Activated CD8-positive, alpha-beta memory T cell treated with anti-CD3 and anti-CD28 coated beads for 36 hours (primary cell): ENCODE results near the gene KIF3B. TPM values are rescaled to one million over a fixed set of nuclear protein-coding genes. Genes with fewer than 3 reads are reported as not detected.
"Not testable (repeated sequence)": the region's sequence is repeated elsewhere in the genome, so short reads cannot be mapped to it uniquely, and the experiment has no call there.

Experiments
- CTCF ChIA-PET: fragments of 350-600 bp; sonication (Branson Sonifier 250); formaldehyde crosslinking; loops from one replicate; lab custom pipeline; 2021; ENCODE audit warnings: antibody characterized with exemption; lab: Charles Lee
- POLR2A ChIA-PET: fragments of 350-600 bp; sonication (Branson Sonifier 250); formaldehyde crosslinking; loops from one replicate; lab custom pipeline; 2021; ENCODE audit warnings: antibody characterized with exemption; lab: Charles Lee
- total RNA-seq, 2 experiments: library from RNA; stranded (reverse); gene quantifications; one replicate each; pipeline ENCODE4 v1.2.3, GENCODE V29; 2021

The KIF3B gene
- total RNA-seq, 2 experiments from 2014 or later = 46.0 to 46.4 TPM

GRCh38 chr20:32315891-32316290, 38.4 kb downstream of the KIF3B start:
- ChIA-PET CTCF (interaction anchor here (1.3 kb wide), 1 partner anchor 18 kb away, joined by 3 read pairs; no protein-coding TSS in a partner anchor), POLR2A (interaction anchor here (0.8 kb wide), 1 partner anchor 136 kb away, joined by 6 read pairs; no protein-coding TSS in a partner anchor)

DNA sequence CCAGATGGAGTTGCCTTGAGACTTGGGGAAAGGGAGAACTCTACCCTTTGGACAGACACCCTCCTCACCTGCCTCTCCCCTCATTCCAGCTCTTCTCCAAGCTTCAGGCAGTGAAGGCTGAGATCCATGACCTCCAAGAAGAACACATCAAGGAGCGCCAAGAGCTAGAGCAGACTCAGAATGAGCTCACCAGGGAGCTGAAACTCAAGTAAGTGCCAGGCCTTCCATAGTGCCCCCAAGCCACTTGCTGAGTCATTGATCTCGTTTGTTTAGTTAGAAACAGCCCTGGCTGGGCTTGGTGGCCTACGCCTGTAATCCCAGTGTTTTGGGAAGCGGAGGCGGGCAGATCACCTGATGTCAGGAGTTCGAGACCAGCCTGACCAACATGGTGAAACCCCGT, 39.2 kb downstream of the KIF3B start:
- ChIA-PET CTCF (no interaction called here), POLR2A (interaction anchor here (0.6 kb wide), 1 partner anchor 26 kb away, joined by 4 read pairs; no protein-coding TSS in a partner anchor)

GRCh38 chr20:32319100-32319499, 41.6 kb downstream of the KIF3B start:
- ChIA-PET POLR2A (no interaction called here), CTCF (no interaction called here)

GRCh38 chr20:32320305-32320704, 42.9 kb downstream of the KIF3B start:
- CTCF ChIA-PET = interaction anchor here (0.6 kb wide), 1 partner anchor 45 kb away, joined by 3 read pairs; no protein-coding TSS in a partner anchor
- POLR2A ChIA-PET = no interaction called here

- ChIA-PET CTCF (interaction anchor here (0.6 to 1.1 kb wide), 2 partner anchors 12 to 290 kb away, joined by 3 read pairs; no protein-coding TSS in a partner anchor), POLR2A (interaction anchor here (1.0 kb wide), 1 partner anchor 13 kb away, joined by 5 read pairs; no protein-coding TSS in a partner anchor)
Observed at GRCh38 chr20:32321390-32321789, 43.9 kb downstream of the KIF3B start.

DNA sequence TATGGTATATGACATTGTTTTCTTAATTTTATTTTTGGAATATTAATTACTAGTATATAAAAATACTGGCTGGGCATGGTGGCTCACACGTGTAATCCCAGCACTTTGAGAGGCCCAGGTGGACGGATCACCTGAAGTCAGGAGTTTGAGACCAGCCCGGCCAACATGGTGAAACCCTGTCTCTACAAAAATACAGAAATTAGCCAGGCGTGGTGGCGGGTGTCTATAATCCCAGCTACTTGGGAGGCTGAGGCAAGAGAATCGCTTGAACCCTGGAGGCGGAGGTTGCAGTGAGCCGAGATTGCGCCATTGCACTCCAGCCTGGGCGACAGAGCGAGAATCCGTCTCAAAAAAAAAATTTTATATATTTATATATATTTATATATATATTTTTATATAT, 44.8 kb downstream of the KIF3B start:
- POLR2A ChIA-PET, CTCF ChIA-PET: not testable (repeated sequence)

DNA sequence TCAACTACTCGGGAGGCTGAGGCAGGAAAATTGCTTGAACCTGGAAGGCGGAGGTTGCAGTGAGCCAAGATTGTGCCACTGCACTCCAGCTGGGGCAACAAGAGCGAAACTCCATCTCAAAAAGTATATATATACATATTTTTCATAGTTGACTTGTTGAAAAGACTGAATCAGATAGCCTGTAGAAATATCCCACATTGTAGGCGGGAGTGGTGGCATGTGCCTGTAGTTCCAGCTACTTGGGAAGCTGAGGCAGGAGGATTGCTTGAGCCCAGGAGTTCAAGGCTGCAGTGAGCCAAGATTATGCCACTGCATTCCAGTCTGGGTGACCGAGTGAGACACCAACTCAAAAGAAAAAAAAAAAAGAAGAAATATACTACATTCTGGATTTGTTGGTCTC, 46.3 kb downstream of the KIF3B start:
- CTCF ChIA-PET = not testable (repeated sequence)

DNA sequence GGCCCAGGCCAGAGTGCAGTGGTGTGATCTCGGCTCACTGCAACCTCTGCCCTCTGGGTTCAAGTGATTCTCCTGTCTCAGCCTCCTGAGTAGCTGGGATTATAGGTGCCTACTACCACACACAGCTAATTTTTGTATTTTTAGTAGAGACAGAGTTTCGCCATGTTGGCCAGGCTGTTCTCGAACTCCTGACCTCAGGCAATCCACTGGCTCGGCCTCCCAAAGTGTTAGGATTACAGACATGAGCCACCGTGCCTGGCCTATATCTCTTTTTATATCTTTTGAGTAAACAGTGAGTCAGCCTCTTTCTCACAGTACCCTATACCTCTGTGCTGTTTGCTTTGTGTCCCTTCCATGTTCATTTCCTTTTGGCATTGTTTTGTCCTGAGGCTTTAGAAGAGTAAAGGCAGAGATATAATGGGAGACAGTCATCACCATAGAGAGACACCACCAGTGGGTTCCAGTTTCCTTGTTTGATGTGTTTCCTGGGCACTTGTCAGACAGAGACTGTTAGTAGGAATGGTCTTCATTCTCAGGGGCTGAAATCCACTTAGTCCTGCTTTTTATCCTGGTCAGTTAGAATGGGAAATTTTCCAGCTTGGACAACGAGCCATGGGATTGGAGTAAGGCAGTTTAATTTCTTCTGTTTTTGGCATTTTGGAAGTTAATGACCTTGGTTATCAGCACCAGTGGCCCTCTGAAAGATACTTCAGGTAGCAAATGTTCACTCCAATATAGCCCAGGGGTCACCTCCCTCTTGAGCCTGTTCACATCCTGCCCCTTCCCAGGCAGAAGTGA, 48.5 kb downstream of the KIF3B start:
- POLR2A ChIA-PET = no interaction called here
- CTCF ChIA-PET = no interaction called here

More for the DNA sequence above, 46.3 kb downstream of the KIF3B start:
- POLR2A ChIA-PET = interaction anchor here (0.6 to 0.7 kb wide), 2 partner anchors 91 to 222 kb away, joined by 3 read pairs; no protein-coding TSS in a partner anchor

GRCh38 chr20:32326504-32326845, 49.0 kb downstream of the KIF3B start:
- CTCF ChIA-PET = no interaction called here

GRCh38 chr20:32327087-32327681, 49.7 kb downstream of the KIF3B start:
- ChIA-PET CTCF (interaction anchor here (1.1 kb wide), 1 partner anchor 36 kb away, joined by 3 read pairs; no protein-coding TSS in a partner anchor), POLR2A (interaction anchor here (0.5 kb wide), 1 partner anchor 182 kb away, joined by 11 read pairs; no protein-coding TSS in a partner anchor)

More at GRCh38 chr20:32326504-32326845, 49.0 kb downstream of the KIF3B start:
- POLR2A ChIA-PET = interaction anchor here (0.5 kb wide), 1 partner anchor 183 kb away, joined by 11 read pairs; no protein-coding TSS in a partner anchor

DNA sequence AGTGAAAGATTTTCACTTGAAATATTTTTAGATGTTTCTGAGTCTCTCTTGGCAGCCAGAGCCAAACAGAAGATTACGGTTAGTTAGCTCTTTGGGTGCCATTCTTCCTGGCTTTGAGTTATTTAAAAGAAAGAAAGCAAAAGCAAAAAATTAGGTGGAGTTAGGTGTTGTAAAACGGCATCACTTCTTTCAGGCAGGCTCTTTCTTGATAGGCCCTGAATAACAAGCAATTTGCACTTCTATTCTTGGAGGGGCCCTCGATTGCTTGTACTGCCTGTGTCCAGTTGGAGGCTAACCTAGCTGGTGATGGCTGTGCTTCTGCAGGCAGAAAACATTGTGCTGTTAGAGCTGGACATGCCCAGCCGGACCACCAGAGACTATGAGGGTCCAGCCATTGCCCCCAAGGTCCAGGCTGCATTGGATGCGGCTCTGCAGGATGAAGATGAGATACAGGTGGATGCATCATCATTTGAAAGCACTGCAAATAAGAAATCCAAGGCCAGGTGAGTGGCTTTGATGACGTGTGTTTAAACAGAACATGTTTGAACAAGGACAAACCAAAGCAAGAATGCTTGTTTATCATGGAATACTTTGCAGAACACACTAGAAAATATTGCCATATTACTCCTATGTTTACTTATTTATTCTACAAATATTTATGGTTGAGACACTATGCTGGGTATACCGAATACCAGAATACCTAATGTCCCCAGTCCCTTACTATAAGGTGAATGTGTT, 52.5 kb downstream of the KIF3B start:
- POLR2A ChIA-PET = no interaction called here
- CTCF ChIA-PET = no interaction called here

- POLR2A ChIA-PET = no interaction called here
- CTCF ChIA-PET = no interaction called here
Observed at GRCh38 chr20:32330555-32330897, 53.1 kb downstream of the KIF3B start.

GRCh38 chr20:32332614-32333013, 55.2 kb downstream of the KIF3B start:
- CTCF ChIA-PET = interaction anchor here (0.8 to 2.2 kb wide), 6 partner anchors 11 to 152 kb away, joined by 3 to 15 read pairs (median 5); partner anchors contain the start of gene ASXL1
- POLR2A ChIA-PET = interaction anchor here (0.5 to 3.1 kb wide), 9 partner anchors 23 to 176 kb away, joined by 3 to 17 read pairs (median 9); no protein-coding TSS in a partner anchor

GRCh38 chr20:32333181-32333987, 55.9 kb downstream of the KIF3B start:
- ChIA-PET CTCF (interaction anchor here (0.7 to 2.2 kb wide), 9 partner anchors 12 to 130 kb away, joined by 3 to 15 read pairs (median 4); partner anchors contain the start of gene ASXL1), POLR2A (interaction anchor here (0.6 to 3.1 kb wide), 17 partner anchors 12 to 176 kb away, joined by 3 to 17 read pairs (median 5); partner anchors contain the start of genes ASXL1 and KIF3B)

GRCh38 chr20:32333988-32334885, 56.8 kb downstream of the KIF3B start:
- ChIA-PET POLR2A (interaction anchor here (0.6 to 3.1 kb wide), 12 partner anchors 13 to 175 kb away, joined by 3 to 17 read pairs (median 4); partner anchors contain the start of gene ASXL1), CTCF (interaction anchor here (0.5 to 2.2 kb wide), 9 partner anchors 19 to 201 kb away, joined by 3 to 15 read pairs (median 4); partner anchors contain the start of gene ASXL1)

DNA sequence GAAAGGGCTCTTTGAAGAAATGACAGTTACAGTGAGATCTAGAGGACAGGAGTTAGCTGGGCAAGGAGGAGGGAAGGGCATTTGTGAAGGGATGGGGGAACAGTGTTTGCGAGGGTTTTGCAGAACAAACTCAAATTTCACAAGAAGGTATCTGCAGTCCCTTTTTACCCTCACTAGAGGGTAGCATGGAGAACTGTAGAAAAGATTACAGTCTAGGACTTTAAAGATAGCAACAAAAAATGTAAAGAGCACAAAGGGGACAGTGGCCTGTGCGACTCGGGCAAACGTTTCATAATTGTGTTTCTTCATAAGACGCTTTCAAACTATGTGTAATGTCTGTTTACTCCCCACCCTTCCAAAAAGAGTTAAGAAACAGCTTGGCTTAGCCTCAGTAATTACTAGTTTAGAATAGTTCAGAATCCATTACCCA, 59.5 kb downstream of the KIF3B start:
- ChIA-PET POLR2A (interaction anchor here (1.1 kb wide), 1 partner anchor 29 kb away, joined by 5 read pairs; no protein-coding TSS in a partner anchor), CTCF (interaction anchor here (0.6 to 2.1 kb wide), 2 partner anchors 22 to 42 kb away, joined by 6 to 7 read pairs; no protein-coding TSS in a partner anchor)
